Measurements from ENCODE around the gene RPL27.

DNA sequence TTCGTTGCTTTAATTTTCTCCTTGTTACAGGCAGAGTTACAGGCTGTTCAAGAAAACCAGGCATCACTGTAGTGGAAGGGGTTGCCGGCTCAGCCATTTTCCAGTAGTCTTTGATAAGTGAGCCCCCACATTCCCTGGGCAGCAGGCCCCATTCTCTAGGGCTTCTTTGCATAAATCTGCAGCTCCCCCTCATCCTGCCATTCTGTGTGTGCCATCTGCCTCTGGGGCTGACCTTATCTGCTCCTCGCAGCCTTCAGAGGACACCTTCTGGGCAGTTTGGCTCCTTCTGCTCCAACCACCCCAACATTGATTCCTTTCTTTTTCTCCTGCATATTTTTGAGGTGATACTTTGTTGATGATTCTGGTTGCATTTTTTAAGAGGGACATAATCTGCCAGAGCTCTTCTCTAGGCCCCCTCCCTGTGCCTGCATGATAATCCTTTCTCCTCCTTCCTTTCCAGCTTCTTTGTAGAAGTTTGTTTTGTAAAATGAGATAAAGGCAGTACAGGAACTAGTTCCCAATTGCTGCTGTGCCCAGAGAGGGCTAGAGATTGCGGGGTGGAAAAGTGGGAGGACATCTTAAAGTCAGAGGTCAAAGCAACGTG, 43.9 kb downstream of the RPL27 start:
- TF ChIP-seq POLR2A (IDR thresholded peaks at IDR 0.05; ENCODE audit: low read depth, low read length) (no peak), POLR2AphosphoS5 (IDR thresholded peaks at IDR 0.05; ENCODE audit: low read depth, low read length) (no peak), TAF1 (IDR thresholded peaks at IDR 0.05; ENCODE audit: borderline replicate concordance, low read depth, low read length) (no peak)
